ENCODE data around the gene PDE4D.

- TF ChIP-seq TARDBP (IDR thresholded peaks at IDR 0.05) = no peak
- no peak for TF ChIP-seq L3MBTL2 (conservative IDR thresholded peaks at IDR 0.05)
- no peak for TF ChIP-seq HDGF (IDR thresholded peaks at IDR 0.05; ENCODE audit: borderline replicate concordance)
- TF ChIP-seq NFRKB (IDR thresholded peaks at IDR 0.05) = no peak
- TF ChIP-seq CTBP1 (IDR thresholded peaks at IDR 0.05; ENCODE audit: borderline replicate concordance) = no peak
- no peak for TF ChIP-seq ARNT (IDR thresholded peaks at IDR 0.05)
- TF ChIP-seq LEF1 (IDR thresholded peaks at IDR 0.05; ENCODE audit: borderline replicate concordance) = no peak
Measured at GRCh38 chr5:59559323-59559722, 334.2 kb downstream of the PDE4D start.

Measured in HEK293T (cell line).